Activated CD4-positive, alpha-beta T cell treated with anti-CD3 and anti-CD28 coated beads, Interleukin-2, amount 50 U/mL, for 16 hours (primary cell): ENCODE data around the gene LRP2BP.
"Not testable (repeated sequence)": the region's sequence is repeated elsewhere in the genome, so short reads cannot be mapped to it uniquely, and the experiment has no call there.

Source experiments
- DNase-seq: peaks from one replicate; pipeline ENCODE4 v3.0.0-alpha.2; 2020

The LRP2BP gene

GRCh38 chr4:185358959-185359358 is 36.8 kb downstream of the LRP2BP start:
- DNase-seq: no peak

GRCh38 chr4:185358514-185358913 is 37.2 kb downstream of the LRP2BP start:
- DNase-seq: no peak

GRCh38 chr4:185357733-185358440 is 37.8 kb downstream of the LRP2BP start:
- no peak for DNase-seq

- no peak for DNase-seq
Observed at GRCh38 chr4:185357211-185357610, 38.5 kb downstream of the LRP2BP start.

GRCh38 chr4:185352741-185353140 is 43.0 kb downstream of the LRP2BP start:
- no peak for DNase-seq

- no peak for DNase-seq
Observed at GRCh38 chr4:185352202-185352601, 43.5 kb downstream of the LRP2BP start.

- no peak for DNase-seq
Observed at GRCh38 chr4:185351691-185352090, 44.0 kb downstream of the LRP2BP start.

- DNase-seq: no peak
Observed at GRCh38 chr4:185346975-185347601, 48.6 kb downstream of the LRP2BP start.

- DNase-seq: peak; percentile 67
Observed at GRCh38 chr4:185344743-185345538, 50.8 kb downstream of the LRP2BP start.

- peak; percentile 67 for DNase-seq
Observed at GRCh38 chr4:185343726-185344581, 51.8 kb downstream of the LRP2BP start.

GRCh38 chr4:185341841-185342240 is 53.9 kb downstream of the LRP2BP start:
- DNase-seq: peak; percentile 73

GRCh38 chr4:185341377-185341776 is 54.3 kb downstream of the LRP2BP start:
- no peak for DNase-seq

GRCh38 chr4:185339941-185340340 is 55.8 kb downstream of the LRP2BP start:
- no peak for DNase-seq

GRCh38 chr4:185335579-185335978 is 60.1 kb downstream of the LRP2BP start:
- no peak for DNase-seq

GRCh38 chr4:185334326-185334725 is 61.4 kb downstream of the LRP2BP start:
- no peak for DNase-seq

- peak; percentile 67 for DNase-seq
Observed at GRCh38 chr4:185332575-185333464, 62.9 kb downstream of the LRP2BP start.

- DNase-seq: not testable (repeated sequence)
Observed at GRCh38 chr4:185329879-185330510, 65.7 kb downstream of the LRP2BP start.

- no peak for DNase-seq
Observed at GRCh38 chr4:185328586-185328985, 67.1 kb downstream of the LRP2BP start.

- not testable (repeated sequence) for DNase-seq
Observed at GRCh38 chr4:185325721-185326120, 70.0 kb downstream of the LRP2BP start.

- not testable (repeated sequence) for DNase-seq
Observed at GRCh38 chr4:185324361-185324760, 71.4 kb downstream of the LRP2BP start.

GRCh38 chr4:185323606-185324005 is 72.1 kb downstream of the LRP2BP start:
- no peak for DNase-seq
